ENCODE measurements around the gene ARPC4.
"Not testable (repeated sequence)": the region's sequence is repeated elsewhere in the genome, so short reads cannot be mapped to it uniquely, and the experiment has no call there.

The ARPC4 gene

GRCh38 chr3:9770276-9770812 lies 22.5 kb upstream of the ARPC4 start:
- no peak for DNase-seq (ENCODE audit: low read depth)

- DNase-seq (ENCODE audit: low read depth): not testable (repeated sequence)
Observed at GRCh38 chr3:9771007-9771406, 21.9 kb upstream of the ARPC4 start.

GRCh38 chr3:9776896-9777693 lies 15.8 kb upstream of the ARPC4 start:
- DNase-seq (ENCODE audit: low read depth): no peak

GRCh38 chr3:9777694-9778021 lies 15.2 kb upstream of the ARPC4 start:
- no peak for DNase-seq (ENCODE audit: low read depth)

- no peak for DNase-seq (ENCODE audit: low read depth)
Observed at GRCh38 chr3:9778143-9779074, 14.5 kb upstream of the ARPC4 start.

- no peak for DNase-seq (ENCODE audit: low read depth)
Observed at GRCh38 chr3:9779075-9779593, 13.7 kb upstream of the ARPC4 start.

- DNase-seq (ENCODE audit: low read depth): no peak
Observed at GRCh38 chr3:9779721-9780457, 13.0 kb upstream of the ARPC4 start.

GRCh38 chr3:9780458-9780812 lies 12.4 kb upstream of the ARPC4 start:
- DNase-seq (ENCODE audit: low read depth): no peak

- no peak for DNase-seq (ENCODE audit: low read depth)
Observed at GRCh38 chr3:9780910-9781309, 12.0 kb upstream of the ARPC4 start.

- DNase-seq (ENCODE audit: low read depth): no peak
Observed at GRCh38 chr3:9781551-9781950, 11.3 kb upstream of the ARPC4 start.

GRCh38 chr3:9781978-9782603 lies 10.8 kb upstream of the ARPC4 start:
- DNase-seq (ENCODE audit: low read depth): no peak

- DNase-seq (ENCODE audit: low read depth): no peak
Observed at GRCh38 chr3:9782770-9783169, 10.1 kb upstream of the ARPC4 start.

GRCh38 chr3:9783954-9784353 lies 8.9 kb upstream of the ARPC4 start:
- DNase-seq (ENCODE audit: low read depth): no peak

GRCh38 chr3:9784965-9785364 lies 7.9 kb upstream of the ARPC4 start:
- no peak for DNase-seq (ENCODE audit: low read depth)

- no peak for DNase-seq (ENCODE audit: low read depth)
Observed at GRCh38 chr3:9785602-9786001, 7.3 kb upstream of the ARPC4 start.

GRCh38 chr3:9786209-9786739 lies 6.6 kb upstream of the ARPC4 start:
- DNase-seq (ENCODE audit: low read depth): no peak

- DNase-seq (ENCODE audit: low read depth): no peak
Observed at GRCh38 chr3:9786825-9787669, 5.8 kb upstream of the ARPC4 start.

- DNase-seq (ENCODE audit: low read depth): no peak
Observed at GRCh38 chr3:9787714-9788113, 5.2 kb upstream of the ARPC4 start.

- no peak for DNase-seq (ENCODE audit: low read depth)
Observed at GRCh38 chr3:9791127-9791526, 1.8 kb upstream of the ARPC4 start.

- DNase-seq (ENCODE audit: low read depth): no peak
Observed at GRCh38 chr3:9791790-9792404, 985 bp upstream of the ARPC4 start.

Data from HS-27A (cell line).